Keratinocyte (primary cell): Measurements from ENCODE around the gene NXPH4.

ENCODE experiments used
- EZH2 ChIP-seq: IDR thresholded peaks from one replicate; pipeline ENCODE4 v1.6.1; 2012; ENCODE audit warnings: inconsistent platforms, mild to moderate bottlenecking, low read length, moderate library complexity
- TF ChIP-seq, protein P1 (sequence below), 3 experiments: IDR thresholded peaks in 1 of 3; conservative IDR thresholded peaks in 1 of 3; optimal IDR thresholded peaks in 1 of 3; 2 replicates in 2 of 3; 3 replicates in 1 of 3; pipeline versions ENCODE3 to v1.5.1; 2011; ENCODE audit warnings: low read length in 3 of 3, mild to moderate bottlenecking in 3 of 3, moderate library complexity in 2 of 3, control low read depth in 1 of 3, inconsistent platforms in 1 of 3; ENCODE audit not compliant: insufficient read depth in 2 of 3; ENCODE audit errors: extremely low read depth in 1 of 3

DNA sequence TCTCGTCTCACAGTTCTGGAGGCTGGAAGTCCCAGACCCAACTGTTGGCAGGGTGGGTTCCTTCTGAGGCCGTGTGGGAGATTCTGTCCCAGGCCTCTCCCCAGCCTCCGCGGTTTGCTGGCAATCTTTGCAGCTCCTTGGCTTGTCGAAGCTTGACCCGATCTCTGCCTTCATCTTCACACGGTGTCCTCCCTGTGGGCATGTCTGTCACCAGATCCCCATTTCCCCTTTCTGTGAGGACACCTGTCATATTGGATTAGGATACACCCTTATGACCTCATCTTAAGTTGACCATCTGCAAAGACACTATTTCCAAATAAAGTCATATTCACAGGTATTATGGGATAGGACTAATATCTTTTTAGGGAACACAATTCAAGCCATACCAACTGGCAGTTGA lies 46.6 kb upstream of the NXPH4 start:
- TF ChIP-seq EZH2: no peak
- TF ChIP-seq, protein P1, sequence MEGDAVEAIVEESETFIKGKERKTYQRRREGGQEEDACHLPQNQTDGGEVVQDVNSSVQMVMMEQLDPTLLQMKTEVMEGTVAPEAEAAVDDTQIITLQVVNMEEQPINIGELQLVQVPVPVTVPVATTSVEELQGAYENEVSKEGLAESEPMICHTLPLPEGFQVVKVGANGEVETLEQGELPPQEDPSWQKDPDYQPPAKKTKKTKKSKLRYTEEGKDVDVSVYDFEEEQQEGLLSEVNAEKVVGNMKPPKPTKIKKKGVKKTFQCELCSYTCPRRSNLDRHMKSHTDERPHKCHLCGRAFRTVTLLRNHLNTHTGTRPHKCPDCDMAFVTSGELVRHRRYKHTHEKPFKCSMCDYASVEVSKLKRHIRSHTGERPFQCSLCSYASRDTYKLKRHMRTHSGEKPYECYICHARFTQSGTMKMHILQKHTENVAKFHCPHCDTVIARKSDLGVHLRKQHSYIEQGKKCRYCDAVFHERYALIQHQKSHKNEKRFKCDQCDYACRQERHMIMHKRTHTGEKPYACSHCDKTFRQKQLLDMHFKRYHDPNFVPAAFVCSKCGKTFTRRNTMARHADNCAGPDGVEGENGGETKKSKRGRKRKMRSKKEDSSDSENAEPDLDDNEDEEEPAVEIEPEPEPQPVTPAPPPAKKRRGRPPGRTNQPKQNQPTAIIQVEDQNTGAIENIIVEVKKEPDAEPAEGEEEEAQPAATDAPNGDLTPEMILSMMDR (optimal IDR thresholded peaks at IDR 0.05 in 1 of 3, IDR thresholded peaks at IDR 0.05 in 1 of 3, conservative IDR thresholded peaks at IDR 0.05 in 1 of 3; ENCODE audit: extremely low read depth in 1 of 3, insufficient read depth in 2 of 3, low read length in 3 of 3): no peak
